ENCODE data around the gene FRA10AC1. TPM values are rescaled to one million over a fixed set of nuclear protein-coding genes. Genes with fewer than 3 reads are reported as not detected.

The FRA10AC1 gene
- total RNA-seq, 6 experiments from 2014 or later: 4.2 to 9.4 (median 6.6) TPM

DNA sequence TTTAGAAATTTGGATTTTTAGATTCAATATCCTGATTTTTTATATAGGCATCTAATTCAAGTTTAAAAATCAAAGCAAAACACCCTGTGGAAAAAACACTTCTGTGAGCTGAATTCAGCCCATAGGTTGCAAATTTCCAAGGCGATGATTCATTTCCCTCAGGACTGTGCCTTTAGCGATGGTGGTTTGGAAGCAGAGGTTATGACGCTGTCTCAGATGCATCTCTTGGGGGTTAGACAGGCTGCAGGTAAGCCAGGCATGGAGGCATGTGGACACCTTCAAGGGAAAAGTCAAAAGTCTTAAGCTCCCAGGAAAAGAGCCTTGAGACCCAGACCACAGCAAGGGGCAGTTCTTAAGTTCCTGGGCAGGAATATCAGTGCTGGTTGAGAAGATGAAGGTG is 9.5 kb upstream of the FRA10AC1 start:
- Histone ChIP-seq H3K4me3 (no peak overlapping the region), H3K27me3 (no peaks in the 10 kb centered on the region), H3K36me3 (no peaks in the 10 kb centered on the region), H3K9me3 (no peaks in the 10 kb centered on the region), H3K27ac (no peak overlapping the region), H3K4me1 (no peaks in the 10 kb centered on the region)
- TF ChIP-seq CTCF (IDR thresholded peaks at IDR 0.05) (no peak), POLR2A (IDR thresholded peaks at IDR 0.05) (no peak)
- ATAC-seq (no peak), DNase-seq (no peak)
- intact Hi-C loops (cut with DNase I): no loop called here
- 61% methylated on average over 3 of the region's 3 CpGs for WGBS (ENCODE audit: insufficient coverage, low coverage, low lambda C conversion rate, missing lambda C conversion rate)

DNA sequence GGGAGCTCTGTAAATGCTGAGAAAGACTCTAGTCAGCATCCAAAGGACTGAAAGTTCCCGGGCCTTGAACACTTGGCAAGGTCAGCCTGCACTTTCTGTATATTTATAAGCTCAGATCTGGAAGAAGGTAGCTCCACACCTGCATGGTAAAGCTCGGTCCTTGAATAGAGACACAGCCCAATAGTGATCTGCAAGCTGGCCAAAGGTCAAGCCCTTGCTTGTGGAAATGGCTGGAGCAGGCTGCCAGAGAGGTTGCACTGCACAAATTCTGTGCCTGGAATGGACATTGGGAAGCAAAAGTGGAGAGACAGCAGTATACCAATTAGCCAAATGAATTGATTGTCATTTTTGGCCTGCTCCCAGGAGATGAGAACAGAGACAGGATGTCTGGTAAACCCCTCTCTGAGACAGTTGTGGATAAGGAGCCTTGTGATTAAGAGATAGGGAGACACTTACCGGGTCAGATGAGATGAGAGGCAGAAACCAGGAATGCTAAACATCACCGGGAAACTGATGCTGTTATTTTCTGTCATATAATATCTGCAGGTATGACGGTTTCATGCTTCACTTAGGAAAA is 8.0 kb upstream of the FRA10AC1 start:
- H3K4me3 ChIP-seq: no peak overlapping the region
- 52% methylated on average over 4 of the region's 5 CpGs for WGBS (ENCODE audit: insufficient coverage, low coverage, low lambda C conversion rate, missing lambda C conversion rate)
- no peaks in the 10 kb centered on the region for H3K9me3 ChIP-seq
- peak; percentile 37 to 63 (median 60) for DNase-seq
- intact Hi-C loops (cut with DNase I): no loop called here
- H3K36me3 ChIP-seq: no peaks in the 10 kb centered on the region
- no peak for TF ChIP-seq POLR2A (IDR thresholded peaks at IDR 0.05)
- no peak for TF ChIP-seq CTCF (IDR thresholded peaks at IDR 0.05)
- H3K27me3 ChIP-seq: no peaks in the 10 kb centered on the region
- peak; percentile 79 to 92 (median 80) for ATAC-seq
- no peak overlapping the region for H3K27ac ChIP-seq
- H3K4me1 ChIP-seq: no peaks in the 10 kb centered on the region

DNA sequence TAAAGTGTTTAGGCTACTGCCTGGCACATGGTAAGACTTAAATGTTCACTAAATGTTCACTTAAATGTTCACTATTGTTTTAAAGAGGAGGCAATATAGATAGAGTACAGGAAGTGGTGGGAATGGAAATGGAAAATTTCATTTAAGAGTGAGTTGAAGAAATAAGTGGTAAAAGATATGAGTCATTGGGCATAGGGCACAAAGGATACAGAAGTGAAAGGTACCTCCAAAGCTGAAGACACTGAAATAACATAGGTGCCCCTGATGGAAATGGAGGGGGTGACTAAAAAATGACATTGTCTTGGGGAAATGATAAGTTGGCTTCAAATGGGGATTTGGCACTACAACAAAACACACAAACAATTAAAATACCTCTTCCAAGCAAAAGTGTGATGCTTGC is 5.2 kb upstream of the FRA10AC1 start:
- Histone ChIP-seq H3K36me3 (no peaks in the 10 kb centered on the region), H3K4me1 (no peaks in the 10 kb centered on the region), H3K27me3 (no peaks in the 10 kb centered on the region), H3K4me3 (no peak overlapping the region), H3K27ac (no peak overlapping the region), H3K9me3 (no peaks in the 10 kb centered on the region)
- TF ChIP-seq POLR2A (IDR thresholded peaks at IDR 0.05): no peak
- intact Hi-C loops (cut with DNase I): no loop called here
- ATAC-seq: no peak
- DNase-seq: no peak

GRCh38 chr10:93704451-93704850 is 2.1 kb upstream of the FRA10AC1 start:
- H3K4me1 ChIP-seq: peaks cover 0 to 8% (median 0%) of the 10 kb centered on the region in 4 donors
- DNase-seq (no peak), ATAC-seq (no peak)
- intact Hi-C loops (cut with DNase I): no loop called here
- H3K4me3 ChIP-seq: no peak overlapping the region
- WGBS (ENCODE audit: insufficient coverage, low coverage, low lambda C conversion rate, missing lambda C conversion rate): 82% methylated on average over 4 of the region's 5 CpGs
- no peaks in the 10 kb centered on the region for H3K9me3 ChIP-seq
- H3K27ac ChIP-seq: no peak overlapping the region
- TF ChIP-seq POLR2A (IDR thresholded peaks at IDR 0.05) (no peak), CTCF (IDR thresholded peaks at IDR 0.05) (no peak)
- H3K27me3 ChIP-seq: no peaks in the 10 kb centered on the region
- peaks cover 0 to 4% (median under 1%) of the 10 kb centered on the region in 4 donors for H3K36me3 ChIP-seq

DNA sequence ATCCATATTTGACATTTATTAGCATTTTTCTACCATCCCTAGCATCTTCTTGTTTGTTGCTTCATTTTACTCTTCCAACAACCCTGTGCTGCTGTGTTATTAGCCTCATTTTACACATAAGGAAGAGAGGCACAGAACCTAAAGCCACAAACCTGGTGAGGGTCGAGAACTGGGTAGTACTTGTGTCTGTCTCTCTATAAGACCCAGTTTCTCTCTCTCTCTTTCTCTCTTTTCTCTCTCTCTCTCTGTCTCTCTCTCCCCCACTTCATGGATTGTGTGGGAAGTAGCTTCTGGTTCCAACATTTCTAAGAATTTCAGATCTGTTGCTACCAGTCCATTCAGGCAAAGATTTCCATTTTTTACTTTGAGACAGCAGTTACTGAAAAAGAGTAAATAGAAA is 1.4 kb upstream of the FRA10AC1 start:
- H3K4me3 ChIP-seq: no peak overlapping the region
- intact Hi-C loops (cut with DNase I): no loop called here
- no peak for DNase-seq
- H3K27me3 ChIP-seq: no peaks in the 10 kb centered on the region
- no peak for ATAC-seq
- H3K27ac ChIP-seq: no peak overlapping the region
- 56% methylated on average over 1 of the region's 1 CpG for WGBS (ENCODE audit: insufficient coverage, low coverage, low lambda C conversion rate, missing lambda C conversion rate)
- no peak for TF ChIP-seq CTCF (IDR thresholded peaks at IDR 0.05)
- TF ChIP-seq POLR2A (IDR thresholded peaks at IDR 0.05): no peak
- peaks cover 0 to 8% (median 0%) of the 10 kb centered on the region in 4 donors for H3K4me1 ChIP-seq
- H3K36me3 ChIP-seq: peaks cover 0 to 10% (median 4%) of the 10 kb centered on the region in 4 donors
- no peaks in the 10 kb centered on the region for H3K9me3 ChIP-seq

Measured in right lobe of liver (tissue), 6 donors.